ENCODE measurements around the gene CENPK.

DNA sequence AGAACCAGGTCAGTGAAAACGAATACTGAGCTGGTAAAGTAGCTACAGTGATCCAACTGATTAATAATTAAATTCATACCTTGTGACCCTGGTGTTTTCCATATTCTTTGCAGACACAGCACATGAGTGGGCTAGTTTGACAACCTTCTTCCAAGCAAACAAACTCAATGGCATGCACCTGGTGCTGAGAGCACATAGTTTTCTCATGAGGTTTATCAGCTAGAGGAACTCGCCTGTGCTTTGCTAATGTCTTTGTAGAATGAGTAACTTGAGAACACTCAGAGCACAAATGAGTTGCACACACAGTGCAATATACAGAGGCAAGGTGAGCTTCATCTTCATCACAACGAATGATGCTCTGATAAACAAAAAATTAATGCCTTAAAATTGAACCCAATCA lies 48.6 kb upstream of the CENPK start:
- TF ChIP-seq, protein P1, sequence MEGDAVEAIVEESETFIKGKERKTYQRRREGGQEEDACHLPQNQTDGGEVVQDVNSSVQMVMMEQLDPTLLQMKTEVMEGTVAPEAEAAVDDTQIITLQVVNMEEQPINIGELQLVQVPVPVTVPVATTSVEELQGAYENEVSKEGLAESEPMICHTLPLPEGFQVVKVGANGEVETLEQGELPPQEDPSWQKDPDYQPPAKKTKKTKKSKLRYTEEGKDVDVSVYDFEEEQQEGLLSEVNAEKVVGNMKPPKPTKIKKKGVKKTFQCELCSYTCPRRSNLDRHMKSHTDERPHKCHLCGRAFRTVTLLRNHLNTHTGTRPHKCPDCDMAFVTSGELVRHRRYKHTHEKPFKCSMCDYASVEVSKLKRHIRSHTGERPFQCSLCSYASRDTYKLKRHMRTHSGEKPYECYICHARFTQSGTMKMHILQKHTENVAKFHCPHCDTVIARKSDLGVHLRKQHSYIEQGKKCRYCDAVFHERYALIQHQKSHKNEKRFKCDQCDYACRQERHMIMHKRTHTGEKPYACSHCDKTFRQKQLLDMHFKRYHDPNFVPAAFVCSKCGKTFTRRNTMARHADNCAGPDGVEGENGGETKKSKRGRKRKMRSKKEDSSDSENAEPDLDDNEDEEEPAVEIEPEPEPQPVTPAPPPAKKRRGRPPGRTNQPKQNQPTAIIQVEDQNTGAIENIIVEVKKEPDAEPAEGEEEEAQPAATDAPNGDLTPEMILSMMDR (IDR thresholded peaks at IDR 0.05), result no peak
- TF ChIP-seq POLR2A (IDR thresholded peaks at IDR 0.05), result no peak

Data from adrenal gland (tissue), 5 donors.